Islet of Langerhans (tissue), 1 donor: Measurements from ENCODE around the gene TBL1X.
"Not testable (repeated sequence)": the region's sequence is repeated elsewhere in the genome, so short reads cannot be mapped to it uniquely, and the experiment has no call there.

Experiments used
- FAIRE-seq: peaks from one replicate; lab custom pipeline; 2011; peaks lifted over from hg19 to GRCh38; lab: Jason Lieb, UNC

Gene TBL1X

GRCh38 chrX:9464435-9465371 lies at the start of gene TBL1X:
Gene TBL1X, plus strand, starts transcription at chrX:9465058. Its CDS starts 188,529 bp downstream, at chrX:9653587.
- FAIRE-seq, result no peak

GRCh38 chrX:9416562-9417348 lies 48.1 kb upstream of the TBL1X start:
- FAIRE-seq, result no peak

- FAIRE-seq, result no peak
Measured at GRCh38 chrX:9418262-9418661, 46.6 kb upstream of the TBL1X start.

GRCh38 chrX:9420275-9421265 lies 44.3 kb upstream of the TBL1X start:
- FAIRE-seq, result no peak

- no peak for FAIRE-seq
Measured at GRCh38 chrX:9429767-9430166, 35.1 kb upstream of the TBL1X start.

GRCh38 chrX:9430346-9430921 lies 34.4 kb upstream of the TBL1X start:
- no peak for FAIRE-seq

GRCh38 chrX:9431281-9431680 lies 33.6 kb upstream of the TBL1X start:
- no peak for FAIRE-seq

- no peak for FAIRE-seq
Measured at GRCh38 chrX:9433596-9433995, 31.3 kb upstream of the TBL1X start.

- FAIRE-seq, result no peak
Measured at GRCh38 chrX:9434051-9434550, 30.8 kb upstream of the TBL1X start.

- not testable (repeated sequence) for FAIRE-seq
Measured at GRCh38 chrX:9435086-9435485, 29.8 kb upstream of the TBL1X start.

- FAIRE-seq, result no peak
Measured at GRCh38 chrX:9436812-9437211, 28.0 kb upstream of the TBL1X start.

GRCh38 chrX:9438933-9439494 lies 25.8 kb upstream of the TBL1X start:
- no peak for FAIRE-seq

GRCh38 chrX:9440116-9440844 lies 24.6 kb upstream of the TBL1X start:
- peak; percentile 85 for FAIRE-seq

- FAIRE-seq, result no peak
Measured at GRCh38 chrX:9442056-9442455, 22.8 kb upstream of the TBL1X start.

GRCh38 chrX:9443327-9443726 lies 21.5 kb upstream of the TBL1X start:
- FAIRE-seq, result no peak

GRCh38 chrX:9447906-9448305 lies 17.0 kb upstream of the TBL1X start:
- FAIRE-seq, result no peak

- peak; percentile 68 for FAIRE-seq
Measured at GRCh38 chrX:9456250-9457074, 8.4 kb upstream of the TBL1X start.

GRCh38 chrX:9458034-9458433 lies 6.8 kb upstream of the TBL1X start:
- FAIRE-seq, result not testable (repeated sequence)

- no peak for FAIRE-seq
Measured at GRCh38 chrX:9458516-9459078, 6.3 kb upstream of the TBL1X start.
